ENCODE results near the gene ENAH.

The ENAH gene

GRCh38 chr1:225601902-225602589, 50.9 kb downstream of the ENAH start:
- DNase-seq: no peak
- in situ Hi-C loops (cut with HindIII; ENCODE audit: low pct_ligation_motif_present, low sequenced_read_pairs): no loop called here
- Histone ChIP-seq H3K27ac (no peak overlapping the region), H3K27me3 (replicated peaks) (no peaks in the 10 kb centered on the region), H3K36me3 (replicated peaks) (no peaks in the 10 kb centered on the region), H3K4me3 (ENCODE audit: low read depth, low read length) (no peak overlapping the region)
- no peak for TF ChIP-seq CTCF (IDR thresholded peaks at IDR 0.05; ENCODE audit: low read depth, low read length, missing control alignments)

- H3K4me3 ChIP-seq (ENCODE audit: low read depth, low read length): no peak overlapping the region
- no peak for DNase-seq
- H3K36me3 ChIP-seq (replicated peaks): no peaks in the 10 kb centered on the region
- no peaks in the 10 kb centered on the region for H3K27me3 ChIP-seq (replicated peaks)
- no peak for TF ChIP-seq CTCF (IDR thresholded peaks at IDR 0.05; ENCODE audit: low read depth, low read length, missing control alignments)
- no peak overlapping the region for H3K27ac ChIP-seq
- in situ Hi-C loops (cut with HindIII; ENCODE audit: low pct_ligation_motif_present, low sequenced_read_pairs): no loop called here
Measured at GRCh38 chr1:225598847-225599246, 54.1 kb downstream of the ENAH start.

GRCh38 chr1:225597926-225598575, 54.9 kb downstream of the ENAH start:
- no peak for TF ChIP-seq CTCF (IDR thresholded peaks at IDR 0.05; ENCODE audit: low read depth, low read length, missing control alignments)
- no peaks in the 10 kb centered on the region for H3K27me3 ChIP-seq (replicated peaks)
- H3K4me3 ChIP-seq (ENCODE audit: low read depth, low read length): no peak overlapping the region
- in situ Hi-C loops (cut with HindIII; ENCODE audit: low pct_ligation_motif_present, low sequenced_read_pairs): no loop called here
- no peak overlapping the region for H3K27ac ChIP-seq
- H3K36me3 ChIP-seq (replicated peaks): no peaks in the 10 kb centered on the region
- DNase-seq: no peak

- Histone ChIP-seq H3K4me3 (ENCODE audit: low read depth, low read length) (no peak overlapping the region), H3K27ac (no peak overlapping the region), H3K36me3 (replicated peaks) (no peaks in the 10 kb centered on the region), H3K27me3 (replicated peaks) (no peaks in the 10 kb centered on the region)
- DNase-seq: no peak
- no peak for TF ChIP-seq CTCF (IDR thresholded peaks at IDR 0.05; ENCODE audit: low read depth, low read length, missing control alignments)
- in situ Hi-C loops (cut with HindIII; ENCODE audit: low pct_ligation_motif_present, low sequenced_read_pairs): no loop called here
Measured at GRCh38 chr1:225596736-225597135, 56.2 kb downstream of the ENAH start.

GRCh38 chr1:225595974-225596551, 56.9 kb downstream of the ENAH start:
- Histone ChIP-seq H3K36me3 (replicated peaks) (no peaks in the 10 kb centered on the region), H3K27me3 (replicated peaks) (no peaks in the 10 kb centered on the region), H3K27ac (no peak overlapping the region), H3K4me3 (ENCODE audit: low read depth, low read length) (no peak overlapping the region)
- in situ Hi-C loops (cut with HindIII; ENCODE audit: low pct_ligation_motif_present, low sequenced_read_pairs): no loop called here
- DNase-seq: no peak
- TF ChIP-seq CTCF (IDR thresholded peaks at IDR 0.05; ENCODE audit: low read depth, low read length, missing control alignments): no peak

All from brain microvascular endothelial cell (primary cell).